ENCODE results near the gene RABL3. TPM values are rescaled to one million over a fixed set of nuclear protein-coding genes. Genes with fewer than 3 reads are reported as not detected.
"Not testable (repeated sequence)": the region's sequence is repeated elsewhere in the genome, so short reads cannot be mapped to it uniquely, and the experiment has no call there.

Gene RABL3
- total RNA-seq, 1 experiment from 2014 or later = 18.2 TPM

DNA sequence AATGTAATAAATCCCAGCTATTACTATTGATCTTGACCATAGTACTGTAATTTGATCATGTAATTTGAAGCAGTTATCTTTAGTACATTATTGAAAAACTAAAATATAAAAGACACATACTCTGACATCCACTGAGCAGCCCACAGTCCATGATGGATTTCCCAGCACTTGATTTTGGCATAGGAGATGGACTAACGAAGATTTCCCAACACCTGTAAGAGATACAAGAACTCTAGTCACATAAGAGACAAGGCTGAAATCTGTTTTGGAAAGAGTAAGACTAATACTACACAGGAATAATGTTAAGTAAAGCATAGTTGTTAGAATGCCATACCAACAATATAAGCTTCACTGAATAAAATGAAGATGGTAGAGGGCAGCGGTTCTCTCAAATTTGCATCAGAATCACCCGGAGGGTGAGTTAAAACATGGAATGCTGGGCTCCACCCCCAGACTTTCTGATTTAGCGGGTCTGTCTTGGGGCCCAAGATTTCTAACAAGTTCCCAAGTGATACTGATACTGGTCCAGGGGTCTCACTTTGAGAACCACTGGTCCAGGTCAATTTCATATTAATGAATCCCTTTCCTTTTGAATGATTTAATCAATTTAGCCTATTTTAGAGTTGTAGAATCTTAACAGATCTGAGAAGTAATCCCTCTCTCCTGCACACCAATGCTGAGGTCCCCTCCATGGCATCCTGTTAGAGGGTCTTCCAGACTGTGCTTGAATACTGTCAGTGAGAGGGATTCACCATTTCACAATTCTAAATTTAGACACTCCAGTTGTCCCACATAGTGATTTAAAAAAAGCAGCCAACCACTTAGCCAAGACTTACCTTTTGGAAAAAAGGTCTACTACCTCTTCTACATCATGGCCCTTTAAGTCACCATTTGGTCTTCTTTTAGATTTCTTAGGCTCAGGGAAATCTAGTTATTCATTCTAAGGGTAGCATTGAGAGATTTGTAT is 11.5 kb downstream of the RABL3 start:
- POLR2A ChIA-PET (ENCODE audit: low non-redundant PET) = no interaction called here
- CTCF ChIA-PET = interaction anchor here (0.5 kb wide), 1 partner anchor 17 kb away, joined by 8 read pairs; no protein-coding TSS in a partner anchor
- DNase-seq (ENCODE audit: low spot score) = no peak

DNA sequence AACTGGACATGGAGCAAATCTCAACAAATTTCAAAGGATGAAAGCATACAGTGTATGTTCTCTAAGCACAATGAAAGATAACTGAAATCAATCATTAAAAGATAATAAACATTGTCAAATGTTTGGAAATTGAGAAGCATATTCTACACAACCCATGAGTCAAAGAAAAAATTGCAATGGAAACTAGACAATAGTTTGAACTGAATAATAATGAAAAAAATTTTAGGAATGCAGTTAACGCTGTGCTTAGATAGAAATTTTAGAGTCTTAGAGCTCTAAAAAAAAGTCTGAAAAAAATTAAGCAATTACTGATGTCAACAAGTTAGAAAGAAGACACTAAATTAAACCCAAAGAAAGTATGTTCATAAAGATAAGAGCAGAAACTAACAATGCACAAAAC is 15.5 kb downstream of the RABL3 start:
- TF ChIP-seq, protein P1, sequence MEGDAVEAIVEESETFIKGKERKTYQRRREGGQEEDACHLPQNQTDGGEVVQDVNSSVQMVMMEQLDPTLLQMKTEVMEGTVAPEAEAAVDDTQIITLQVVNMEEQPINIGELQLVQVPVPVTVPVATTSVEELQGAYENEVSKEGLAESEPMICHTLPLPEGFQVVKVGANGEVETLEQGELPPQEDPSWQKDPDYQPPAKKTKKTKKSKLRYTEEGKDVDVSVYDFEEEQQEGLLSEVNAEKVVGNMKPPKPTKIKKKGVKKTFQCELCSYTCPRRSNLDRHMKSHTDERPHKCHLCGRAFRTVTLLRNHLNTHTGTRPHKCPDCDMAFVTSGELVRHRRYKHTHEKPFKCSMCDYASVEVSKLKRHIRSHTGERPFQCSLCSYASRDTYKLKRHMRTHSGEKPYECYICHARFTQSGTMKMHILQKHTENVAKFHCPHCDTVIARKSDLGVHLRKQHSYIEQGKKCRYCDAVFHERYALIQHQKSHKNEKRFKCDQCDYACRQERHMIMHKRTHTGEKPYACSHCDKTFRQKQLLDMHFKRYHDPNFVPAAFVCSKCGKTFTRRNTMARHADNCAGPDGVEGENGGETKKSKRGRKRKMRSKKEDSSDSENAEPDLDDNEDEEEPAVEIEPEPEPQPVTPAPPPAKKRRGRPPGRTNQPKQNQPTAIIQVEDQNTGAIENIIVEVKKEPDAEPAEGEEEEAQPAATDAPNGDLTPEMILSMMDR (conservative IDR thresholded peaks at IDR 0.05; ENCODE audit: low read depth, low read length) = no peak
- TF ChIP-seq EZH2 (IDR thresholded peaks at IDR 0.05; ENCODE audit: borderline replicate concordance, low read depth, low read length, poor library complexity, severe bottlenecking) = no peak
- no TSS peak for BruUV-seq (replicated peaks)
- intact Hi-C loops (cut with micrococcal nuclease; ENCODE audit: unreplicated experiment) = no loop called here

More for the DNA sequence above, 11.5 kb downstream of the RABL3 start:
- no peak overlapping the region for H3K27ac ChIP-seq (ENCODE audit: low read depth, low read length, poor library complexity, severe bottlenecking)
- intact Hi-C loops (cut with micrococcal nuclease; ENCODE audit: unreplicated experiment) = no loop called here
- H3K4me3 ChIP-seq (ENCODE audit: low read depth, low read length, poor library complexity, severe bottlenecking) = no peak overlapping the region
- no TSS peak for BruUV-seq (replicated peaks)
- no peaks in the 10 kb centered on the region for H3K36me3 ChIP-seq (ENCODE audit: insufficient read depth, low read length, poor library complexity, severe bottlenecking)
- H3K9me3 ChIP-seq (ENCODE audit: low read depth, low read length, poor library complexity, severe bottlenecking) = no peaks in the 10 kb centered on the region
- TF ChIP-seq, protein P1 (conservative IDR thresholded peaks at IDR 0.05; ENCODE audit: low read depth, low read length) = no peak
- no peak for TF ChIP-seq EZH2 (IDR thresholded peaks at IDR 0.05; ENCODE audit: borderline replicate concordance, low read depth, low read length, poor library complexity, severe bottlenecking)
- H3K4me1 ChIP-seq (ENCODE audit: insufficient read depth, low read length, poor library complexity, severe bottlenecking) = no peaks in the 10 kb centered on the region
- H3K27me3 ChIP-seq (replicated peaks; ENCODE audit: insufficient read depth, low read depth, low read length, poor library complexity) = no peaks in the 10 kb centered on the region

DNA sequence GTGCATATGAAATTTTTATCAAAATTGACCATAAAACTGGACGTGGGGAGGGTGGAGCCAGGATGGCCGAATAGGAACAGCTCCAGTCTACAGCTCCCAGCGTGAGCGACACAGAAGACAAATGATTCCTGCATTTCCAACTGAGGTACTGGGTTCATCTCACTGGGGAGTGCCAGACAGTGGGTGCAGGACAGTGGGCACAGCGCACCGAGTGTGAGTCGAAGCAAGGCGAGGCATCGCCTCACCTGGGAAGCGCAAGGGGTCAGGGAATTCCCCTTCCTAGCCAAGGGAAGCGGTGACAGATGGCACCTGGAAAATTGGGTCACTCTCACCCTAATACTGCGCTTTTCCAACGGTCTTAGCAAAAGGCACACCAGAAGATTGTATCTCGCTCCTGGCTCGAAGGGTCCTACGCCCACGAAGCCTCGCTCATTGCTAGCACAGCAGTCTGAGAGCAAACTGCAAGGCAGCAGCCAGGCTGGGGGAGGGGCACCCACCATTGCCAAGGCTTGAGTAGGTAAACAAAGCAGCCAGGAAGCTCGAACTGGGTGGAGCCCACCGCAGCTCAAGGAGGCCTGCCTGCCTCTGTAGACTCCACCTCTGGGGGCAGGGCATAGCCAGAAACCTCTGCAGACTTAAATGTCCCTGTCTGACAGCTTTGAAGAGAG is 23.0 kb downstream of the RABL3 start:
- intact Hi-C loops (cut with micrococcal nuclease; ENCODE audit: unreplicated experiment); H3K4me1 ChIP-seq (ENCODE audit: insufficient read depth, low read length, poor library complexity, severe bottlenecking); DNase-seq (ENCODE audit: low spot score); H3K36me3 ChIP-seq (ENCODE audit: insufficient read depth, low read length, poor library complexity, severe bottlenecking); BruUV-seq (replicated peaks); POLR2A ChIA-PET (ENCODE audit: low non-redundant PET); H3K27ac ChIP-seq (ENCODE audit: low read depth, low read length, poor library complexity, severe bottlenecking); H3K27me3 ChIP-seq (replicated peaks; ENCODE audit: insufficient read depth, low read depth, low read length, poor library complexity); CTCF ChIA-PET; H3K4me3 ChIP-seq (ENCODE audit: low read depth, low read length, poor library complexity, severe bottlenecking); H3K9me3 ChIP-seq (ENCODE audit: low read depth, low read length, poor library complexity, severe bottlenecking): not testable (repeated sequence)

More for the DNA sequence above, 15.5 kb downstream of the RABL3 start:
- no peak for DNase-seq (ENCODE audit: low spot score)
- no peak overlapping the region for H3K4me3 ChIP-seq (ENCODE audit: low read depth, low read length, poor library complexity, severe bottlenecking)
- no peaks in the 10 kb centered on the region for H3K36me3 ChIP-seq (ENCODE audit: insufficient read depth, low read length, poor library complexity, severe bottlenecking)
- no peaks in the 10 kb centered on the region for H3K4me1 ChIP-seq (ENCODE audit: insufficient read depth, low read length, poor library complexity, severe bottlenecking)
- no peak overlapping the region for H3K27ac ChIP-seq (ENCODE audit: low read depth, low read length, poor library complexity, severe bottlenecking)
- H3K27me3 ChIP-seq (replicated peaks; ENCODE audit: insufficient read depth, low read depth, low read length, poor library complexity) = no peaks in the 10 kb centered on the region
- H3K9me3 ChIP-seq (ENCODE audit: low read depth, low read length, poor library complexity, severe bottlenecking) = no peaks in the 10 kb centered on the region
- POLR2A ChIA-PET (ENCODE audit: low non-redundant PET) = no interaction called here
- CTCF ChIA-PET = no interaction called here
